PC-3 (cell line): Measurements from ENCODE around the gene KNDC1. TPM values are rescaled to one million over a fixed set of nuclear protein-coding genes. Genes with fewer than 3 reads are reported as not detected.

ENCODE experiments used
- ATAC-seq: fragments of 200-7000 bp; cut with Tn5 transposase; 2 replicates; pipeline ENCODE4 v1.9.1; 2020; ENCODE audit warnings: mild to moderate bottlenecking, moderate library complexity
- BruUV-seq: library from RNA; stranded (reverse); fragments of 400-500 nt; replicated peaks from 2 replicates; lab custom pipeline; 2021; lab: Mats Ljungman, UMichigan
- CTCF ChIA-PET: fragments of 300-600 bp; sonication (Branson Sonifier 250); formaldehyde crosslinking; loops from one replicate; lab custom pipeline; 2022; ENCODE audit warnings: antibody characterized with exemption; lab: Charles Lee
- POLR2A ChIA-PET: fragments of 300-600 bp; sonication (Branson Sonifier 250); formaldehyde crosslinking; loops from one replicate; lab custom pipeline; 2022; ENCODE audit warnings: antibody characterized with exemption; ENCODE audit not compliant: unreplicated experiment; lab: Charles Lee
- DNase-seq: peaks from one replicate; pipeline ENCODE4 v3.0.0-alpha.2; 2015
- H2AFZ ChIP-seq: fragments of 300-600 bp; sonication (generic); 2 replicates; pipeline ENCODE4 v1.6.0; 2016; ENCODE audit warnings: antibody characterized with exemption, low read length
- H3F3A ChIP-seq: fragments of 300-600 bp; sonication (generic); one replicate; pipeline ENCODE4 v1.6.0; 2017; ENCODE audit warnings: antibody characterized with exemption, low read length, control low read depth, mild to moderate bottlenecking; ENCODE audit not compliant: unreplicated experiment
- H3K27ac ChIP-seq: fragments of 300-600 bp; sonication (generic); 2 replicates; pipeline ENCODE4 v1.5.1; 2016; ENCODE audit warnings: mild to moderate bottlenecking, low read length
- H3K27me3 ChIP-seq: fragments of 300-600 bp; sonication (generic); 2 replicates; pipeline ENCODE4 v1.6.1; 2016; ENCODE audit warnings: low read length, mixed read lengths
- H3K36me3 ChIP-seq: fragments of 300-600 bp; sonication (generic); 2 replicates; pipeline ENCODE4 v1.6.1; 2016; ENCODE audit warnings: low read depth, mixed run types, low read length, mixed read lengths
- H3K4me1 ChIP-seq: fragments of 300-600 bp; sonication (generic); 2 replicates; pipeline ENCODE4 v1.5.1; 2016; ENCODE audit warnings: low read length; ENCODE audit not compliant: insufficient read depth
- H3K4me2 ChIP-seq: fragments of 300-600 bp; sonication (generic); 2 replicates; pipeline ENCODE4 v1.6.0; 2016; ENCODE audit warnings: low read length
- H3K4me3 ChIP-seq: fragments of 300-600 bp; sonication (generic); 2 replicates; pipeline ENCODE4 v1.5.1; 2016; ENCODE audit warnings: mild to moderate bottlenecking, low read length, mixed read lengths
- H3K79me2 ChIP-seq: fragments of 300-600 bp; sonication (generic); 2 replicates; pipeline ENCODE4 v1.6.1; 2017; ENCODE audit warnings: low read length, mixed read lengths
- H3K9ac ChIP-seq: fragments of 300-600 bp; sonication (generic); 2 replicates; pipeline ENCODE4 v1.6.0; 2016; ENCODE audit warnings: mild to moderate bottlenecking, low read length
- H3K9me2 ChIP-seq: fragments of 300-600 bp; sonication (generic); replicated peaks from 2 replicates; pipeline ENCODE4 v1.6.1; 2016; ENCODE audit warnings: mixed run types, low read length, mixed read lengths
- H3K9me3 ChIP-seq: fragments of 300-600 bp; sonication (generic); 2 replicates; pipeline ENCODE4 v1.6.1; 2016; ENCODE audit warnings: low read length, mixed read lengths
- H4K20me1 ChIP-seq: fragments of 300-600 bp; sonication (generic); 2 replicates; pipeline ENCODE4 v1.6.1; 2016; ENCODE audit warnings: low read length, mixed read lengths
- CTCF ChIP-seq: fragments of 300-600 bp; sonication (generic); conservative IDR thresholded peaks from 2 replicates; pipeline ENCODE4 v1.5.1; 2017; ENCODE audit warnings: antibody characterized with exemption, low read depth, mild to moderate bottlenecking, low read length
- EZH2 ChIP-seq: fragments of 300-600 bp; sonication (generic); IDR thresholded peaks from one replicate; pipeline ENCODE4 v1.6.1; 2017; ENCODE audit warnings: antibody characterized with exemption, mild to moderate bottlenecking, low read length; ENCODE audit not compliant: unreplicated experiment
- EZH2phosphoT487 ChIP-seq: fragments of 300-600 bp; sonication (generic); IDR thresholded peaks from 2 replicates; pipeline ENCODE4 v1.6.1; 2018; ENCODE audit warnings: mild to moderate bottlenecking, antibody characterized with exemption, low read length, borderline replicate concordance
- intact Hi-C: fragments of 100-400 bp; cut with micrococcal nuclease; formaldehyde crosslinking; loops from 2 replicates; pipeline ENCODE4 v1.9.0; 2023
- total RNA-seq: library from RNA; depleted of rRNA; stranded (reverse); fragments of >200 nt; gene quantifications from 2 replicates; pipeline ENCODE4 v1.2.3, GENCODE V29; 2014

KNDC1 gene
- total RNA-seq, 1 experiment from 2014 or later, result not detected

GRCh38 chr10:133113146-133113830, 46.7 kb upstream of the KNDC1 start:
- Histone ChIP-seq H2AFZ (no peak overlapping the region), H3K79me2 (no peaks in the 10 kb centered on the region), H3K27me3 (no peaks in the 10 kb centered on the region), H3K9me2 (no peaks in the 10 kb centered on the region), H3K4me1 (peaks cover 16% of the 10 kb centered on the region), H4K20me1 (no peaks in the 10 kb centered on the region), H3K9me3 (no peaks in the 10 kb centered on the region), H3K9ac (no peak overlapping the region), H3K36me3 (no peaks in the 10 kb centered on the region), H3K4me3 (no peak overlapping the region), H3K27ac (no peak overlapping the region), H3K4me2 (no peak overlapping the region), H3F3A (no peaks in the 10 kb centered on the region)
- CTCF ChIA-PET, result no interaction called here
- intact Hi-C loops, result no loop called here
- ATAC-seq, result no peak
- no TSS peak for BruUV-seq
- no peak for DNase-seq
- POLR2A ChIA-PET, result no interaction called here
- TF ChIP-seq EZH2 (no peak), CTCF (no peak), EZH2phosphoT487 (no peak)

GRCh38 chr10:133113847-133114246, 46.2 kb upstream of the KNDC1 start:
- Histone ChIP-seq H3F3A (no peaks in the 10 kb centered on the region), H3K27me3 (no peaks in the 10 kb centered on the region), H3K9ac (no peak overlapping the region), H3K9me2 (no peaks in the 10 kb centered on the region), H3K36me3 (no peaks in the 10 kb centered on the region), H3K4me1 (peaks cover 16% of the 10 kb centered on the region), H3K9me3 (no peaks in the 10 kb centered on the region), H2AFZ (no peak overlapping the region), H3K79me2 (no peaks in the 10 kb centered on the region), H3K27ac (no peak overlapping the region), H4K20me1 (no peaks in the 10 kb centered on the region), H3K4me2 (no peak overlapping the region), H3K4me3 (no peak overlapping the region)
- intact Hi-C loops, result no loop called here
- DNase-seq, result no peak
- ChIA-PET CTCF (no interaction called here), POLR2A (no interaction called here)
- BruUV-seq, result no TSS peak
- no peak for ATAC-seq
- TF ChIP-seq EZH2phosphoT487 (no peak), CTCF (no peak), EZH2 (no peak)

GRCh38 chr10:133114251-133114650, 45.8 kb upstream of the KNDC1 start:
- no peaks in the 10 kb centered on the region for H3K79me2 ChIP-seq
- intact Hi-C loops, result no loop called here
- no peaks in the 10 kb centered on the region for H3K36me3 ChIP-seq
- no peaks in the 10 kb centered on the region for H3K27me3 ChIP-seq
- no peak overlapping the region for H3K9ac ChIP-seq
- H3K4me2 ChIP-seq, result no peak overlapping the region
- H3F3A ChIP-seq, result no peaks in the 10 kb centered on the region
- no peak for ATAC-seq
- POLR2A ChIA-PET, result no interaction called here
- H3K4me1 ChIP-seq, result peaks cover 16% of the 10 kb centered on the region
- CTCF ChIA-PET, result no interaction called here
- TF ChIP-seq EZH2, result no peak
- no peak for TF ChIP-seq EZH2phosphoT487
- TF ChIP-seq CTCF, result no peak
- BruUV-seq, result no TSS peak
- H3K9me3 ChIP-seq, result no peaks in the 10 kb centered on the region
- H4K20me1 ChIP-seq, result no peaks in the 10 kb centered on the region
- no peaks in the 10 kb centered on the region for H3K9me2 ChIP-seq
- no peak overlapping the region for H2AFZ ChIP-seq
- H3K27ac ChIP-seq, result no peak overlapping the region
- no peak for DNase-seq
- no peak overlapping the region for H3K4me3 ChIP-seq
